ENCODE data around the gene CEACAM19. TPM values are rescaled to one million over a fixed set of nuclear protein-coding genes. Genes with fewer than 3 reads are reported as not detected.
"Not testable (repeated sequence)": the region's sequence is repeated elsewhere in the genome, so short reads cannot be mapped to it uniquely, and the experiment has no call there.

Gene CEACAM19
- total RNA-seq, 2 experiments from 2014 or later: not detected

DNA sequence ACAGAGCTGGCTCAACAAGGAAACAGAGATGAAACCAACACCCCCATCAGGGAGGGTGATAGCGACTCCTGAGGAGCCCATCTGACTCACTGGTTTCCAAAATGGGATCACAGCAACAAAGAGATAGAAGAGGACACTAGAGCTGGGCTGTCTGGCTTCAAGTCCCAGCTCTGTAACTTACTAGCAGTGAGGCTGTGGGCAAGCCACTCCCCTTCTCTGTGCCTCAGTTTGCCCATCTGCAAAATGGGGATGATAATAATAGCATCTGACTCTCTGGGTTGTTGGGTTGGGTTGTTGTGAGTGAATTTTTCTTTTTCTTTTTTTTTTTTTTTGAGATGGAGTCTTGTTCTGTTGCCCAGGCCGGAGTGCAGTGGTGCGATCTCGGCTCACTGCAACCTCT, 43.7 kb upstream of the CEACAM19 start:
- H3K27ac ChIP-seq (ENCODE audit: low read depth, low read length, poor library complexity, severe bottlenecking): no peak overlapping the region
- POLR2A ChIA-PET: interaction anchor here (0.5 kb wide), 1 partner anchor 676 kb away, joined by 4 read pairs; no protein-coding TSS in a partner anchor
- H2AFZ ChIP-seq (ENCODE audit: low read length): no peak overlapping the region
- no peaks in the 10 kb centered on the region for H3K36me3 ChIP-seq (ENCODE audit: insufficient read depth, low read length)
- CTCF ChIA-PET (ENCODE audit: unreplicated experiment): no interaction called here
- BruUV-seq (replicated peaks): no TSS peak
- H3K4me2 ChIP-seq (ENCODE audit: low read length): no peak overlapping the region
- no peaks in the 10 kb centered on the region for H3K4me1 ChIP-seq (ENCODE audit: insufficient read depth, low read length, poor library complexity, severe bottlenecking)
- no peaks in the 10 kb centered on the region for H3K9me2 ChIP-seq (ENCODE audit: insufficient read depth, low read length)
- TF ChIP-seq, protein P1, sequence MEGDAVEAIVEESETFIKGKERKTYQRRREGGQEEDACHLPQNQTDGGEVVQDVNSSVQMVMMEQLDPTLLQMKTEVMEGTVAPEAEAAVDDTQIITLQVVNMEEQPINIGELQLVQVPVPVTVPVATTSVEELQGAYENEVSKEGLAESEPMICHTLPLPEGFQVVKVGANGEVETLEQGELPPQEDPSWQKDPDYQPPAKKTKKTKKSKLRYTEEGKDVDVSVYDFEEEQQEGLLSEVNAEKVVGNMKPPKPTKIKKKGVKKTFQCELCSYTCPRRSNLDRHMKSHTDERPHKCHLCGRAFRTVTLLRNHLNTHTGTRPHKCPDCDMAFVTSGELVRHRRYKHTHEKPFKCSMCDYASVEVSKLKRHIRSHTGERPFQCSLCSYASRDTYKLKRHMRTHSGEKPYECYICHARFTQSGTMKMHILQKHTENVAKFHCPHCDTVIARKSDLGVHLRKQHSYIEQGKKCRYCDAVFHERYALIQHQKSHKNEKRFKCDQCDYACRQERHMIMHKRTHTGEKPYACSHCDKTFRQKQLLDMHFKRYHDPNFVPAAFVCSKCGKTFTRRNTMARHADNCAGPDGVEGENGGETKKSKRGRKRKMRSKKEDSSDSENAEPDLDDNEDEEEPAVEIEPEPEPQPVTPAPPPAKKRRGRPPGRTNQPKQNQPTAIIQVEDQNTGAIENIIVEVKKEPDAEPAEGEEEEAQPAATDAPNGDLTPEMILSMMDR (conservative IDR thresholded peaks at IDR 0.05; ENCODE audit: low read length): no peak
- TF ChIP-seq EZH2phosphoT487 (IDR thresholded peaks at IDR 0.05; ENCODE audit: borderline replicate concordance, low read depth, low read length): no peak
- no peak overlapping the region for H3K4me3 ChIP-seq (ENCODE audit: low read depth, low read length, poor library complexity, severe bottlenecking)
- DNase-seq (ENCODE audit: low spot score): no peak
- intact Hi-C loops (cut with micrococcal nuclease; ENCODE audit: unreplicated experiment): no loop called here
- no peaks in the 10 kb centered on the region for H4K20me1 ChIP-seq (ENCODE audit: insufficient read depth, low read length)
- no peaks in the 10 kb centered on the region for H3K9me3 ChIP-seq (ENCODE audit: low read length)
- H3K79me2 ChIP-seq (ENCODE audit: insufficient read depth, low read depth, low read length): no peaks in the 10 kb centered on the region

DNA sequence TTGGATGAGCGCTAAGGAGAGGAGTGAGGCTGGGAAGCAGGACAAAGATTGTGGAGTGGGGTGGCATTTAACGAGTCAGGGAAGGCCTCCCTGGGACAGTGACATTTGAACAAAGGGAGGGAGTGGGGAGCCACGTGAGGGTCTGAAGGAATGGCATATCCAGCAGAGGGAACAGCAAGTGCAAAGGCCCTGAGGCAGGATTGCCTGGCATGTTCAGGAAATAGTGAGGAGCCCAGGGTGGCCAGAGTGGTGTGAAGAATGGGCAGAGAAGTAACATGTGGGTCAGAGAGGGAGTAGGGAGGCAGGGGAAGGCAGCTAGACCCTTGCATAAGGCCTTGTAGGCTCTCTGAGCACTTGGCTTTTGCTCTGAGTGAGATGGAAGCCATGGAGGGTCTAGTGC, 42.5 kb upstream of the CEACAM19 start:
- intact Hi-C loops (cut with micrococcal nuclease; ENCODE audit: unreplicated experiment): no loop called here
- ChIA-PET POLR2A (no interaction called here), CTCF (ENCODE audit: unreplicated experiment) (no interaction called here)
- Histone ChIP-seq H3K4me3 (ENCODE audit: low read depth, low read length, poor library complexity, severe bottlenecking) (no peak overlapping the region), H3K36me3 (ENCODE audit: insufficient read depth, low read length) (no peaks in the 10 kb centered on the region), H3K27ac (ENCODE audit: low read depth, low read length, poor library complexity, severe bottlenecking) (no peak overlapping the region), H3K4me2 (ENCODE audit: low read length) (no peak overlapping the region), H3K9me3 (ENCODE audit: low read length) (no peaks in the 10 kb centered on the region), H2AFZ (ENCODE audit: low read length) (no peak overlapping the region), H3K4me1 (ENCODE audit: insufficient read depth, low read length, poor library complexity, severe bottlenecking) (no peaks in the 10 kb centered on the region), H3K9me2 (ENCODE audit: insufficient read depth, low read length) (no peaks in the 10 kb centered on the region), H3K79me2 (ENCODE audit: insufficient read depth, low read depth, low read length) (no peaks in the 10 kb centered on the region), H4K20me1 (ENCODE audit: insufficient read depth, low read length) (no peaks in the 10 kb centered on the region)
- no TSS peak for BruUV-seq (replicated peaks)
- DNase-seq (ENCODE audit: low spot score): no peak
- TF ChIP-seq EZH2phosphoT487 (IDR thresholded peaks at IDR 0.05; ENCODE audit: borderline replicate concordance, low read depth, low read length): no peak
- TF ChIP-seq, protein P1 (conservative IDR thresholded peaks at IDR 0.05; ENCODE audit: low read length): no peak

DNA sequence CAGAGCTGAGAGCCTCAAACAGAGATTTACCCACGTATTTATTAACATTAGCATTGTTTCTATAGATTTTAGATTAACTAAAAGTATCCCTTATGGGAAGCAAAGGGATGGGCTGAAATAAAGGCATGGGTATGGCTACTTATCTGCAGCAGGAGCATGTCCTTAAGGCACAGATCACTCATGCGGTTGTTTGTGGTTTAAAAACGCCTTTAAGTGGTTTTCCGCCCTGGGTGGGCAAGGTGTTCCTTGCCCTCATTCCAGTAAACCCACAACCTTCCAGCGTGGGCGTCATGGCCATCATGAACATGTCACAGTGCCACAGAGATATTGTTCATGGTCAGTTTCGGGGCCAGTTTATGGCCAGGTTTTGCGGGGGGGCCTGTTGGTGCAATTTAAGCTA, 39.7 kb upstream of the CEACAM19 start:
- H3K4me1 ChIP-seq (ENCODE audit: insufficient read depth, low read length, poor library complexity, severe bottlenecking); BruUV-seq (replicated peaks); CTCF ChIA-PET (ENCODE audit: unreplicated experiment); H4K20me1 ChIP-seq (ENCODE audit: insufficient read depth, low read length); DNase-seq (ENCODE audit: low spot score); POLR2A ChIA-PET; H3K36me3 ChIP-seq (ENCODE audit: insufficient read depth, low read length); H3K4me2 ChIP-seq (ENCODE audit: low read length); H3K4me3 ChIP-seq (ENCODE audit: low read depth, low read length, poor library complexity, severe bottlenecking); H3K79me2 ChIP-seq (ENCODE audit: insufficient read depth, low read depth, low read length); H3K9me2 ChIP-seq (ENCODE audit: insufficient read depth, low read length); intact Hi-C loops (cut with micrococcal nuclease; ENCODE audit: unreplicated experiment); H3K27ac ChIP-seq (ENCODE audit: low read depth, low read length, poor library complexity, severe bottlenecking); H2AFZ ChIP-seq (ENCODE audit: low read length); H3K9me3 ChIP-seq (ENCODE audit: low read length): not testable (repeated sequence)

DNA sequence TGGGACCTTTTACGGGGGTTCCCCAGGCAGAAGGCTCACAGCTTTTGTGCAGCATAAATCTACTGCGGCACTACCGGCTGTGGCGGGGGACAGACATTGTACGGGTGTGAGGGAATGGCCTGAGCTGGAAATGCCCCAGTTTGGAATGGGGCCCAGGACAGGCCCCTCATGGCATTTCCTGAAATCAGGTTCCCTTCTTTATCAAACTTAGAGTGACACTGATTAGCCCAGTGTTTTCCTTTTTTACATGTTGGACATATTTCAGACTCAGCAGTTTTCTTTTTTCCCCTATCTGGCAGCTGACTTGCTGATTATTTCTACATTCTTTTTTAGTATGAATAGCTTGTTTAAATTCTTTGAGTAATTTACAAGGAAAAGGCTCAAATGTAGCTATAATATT, 37.2 kb upstream of the CEACAM19 start:
- H3K4me3 ChIP-seq (ENCODE audit: low read depth, low read length, poor library complexity, severe bottlenecking); intact Hi-C loops (cut with micrococcal nuclease; ENCODE audit: unreplicated experiment); BruUV-seq (replicated peaks); CTCF ChIA-PET (ENCODE audit: unreplicated experiment); H2AFZ ChIP-seq (ENCODE audit: low read length); H3K27ac ChIP-seq (ENCODE audit: low read depth, low read length, poor library complexity, severe bottlenecking); POLR2A ChIA-PET; H3K4me1 ChIP-seq (ENCODE audit: insufficient read depth, low read length, poor library complexity, severe bottlenecking); H3K9me3 ChIP-seq (ENCODE audit: low read length); H3K4me2 ChIP-seq (ENCODE audit: low read length); H4K20me1 ChIP-seq (ENCODE audit: insufficient read depth, low read length); DNase-seq (ENCODE audit: low spot score); H3K79me2 ChIP-seq (ENCODE audit: insufficient read depth, low read depth, low read length); H3K36me3 ChIP-seq (ENCODE audit: insufficient read depth, low read length); H3K9me2 ChIP-seq (ENCODE audit: insufficient read depth, low read length): not testable (repeated sequence)
